IPS-18a (cell line): ENCODE data around the gene NDFIP1.
"Not testable (repeated sequence)": the region's sequence is repeated elsewhere in the genome, so short reads cannot be mapped to it uniquely, and the experiment has no call there.

Experiments
- H3K27ac ChIP-seq: one replicate; pipeline ENCODE4 v1.5.1; 2013; ENCODE audit warnings: low read length
- H3K27me3 ChIP-seq: one replicate; pipeline ENCODE4 v1.6.1; 2013; ENCODE audit warnings: mild to moderate bottlenecking, low read length; ENCODE audit not compliant: control insufficient read depth, insufficient read depth
- H3K36me3 ChIP-seq: one replicate; pipeline ENCODE4 v1.6.1; 2013; ENCODE audit warnings: low read depth, low read length; ENCODE audit not compliant: control insufficient read depth
- H3K4me1 ChIP-seq: one replicate; pipeline ENCODE4 v1.6.1; 2013; ENCODE audit warnings: low read depth, low read length; ENCODE audit not compliant: control insufficient read depth
- H3K4me3 ChIP-seq: one replicate; pipeline ENCODE4 v1.5.1; 2013; ENCODE audit warnings: low read length
- H3K9ac ChIP-seq: one replicate; pipeline ENCODE4 v1.6.1; 2013; ENCODE audit warnings: mild to moderate bottlenecking, low read length, moderate library complexity
- H3K9me3 ChIP-seq: one replicate; pipeline ENCODE4 v1.6.1; 2013; ENCODE audit warnings: low read depth, low read length; ENCODE audit not compliant: control insufficient read depth

NDFIP1 gene

DNA sequence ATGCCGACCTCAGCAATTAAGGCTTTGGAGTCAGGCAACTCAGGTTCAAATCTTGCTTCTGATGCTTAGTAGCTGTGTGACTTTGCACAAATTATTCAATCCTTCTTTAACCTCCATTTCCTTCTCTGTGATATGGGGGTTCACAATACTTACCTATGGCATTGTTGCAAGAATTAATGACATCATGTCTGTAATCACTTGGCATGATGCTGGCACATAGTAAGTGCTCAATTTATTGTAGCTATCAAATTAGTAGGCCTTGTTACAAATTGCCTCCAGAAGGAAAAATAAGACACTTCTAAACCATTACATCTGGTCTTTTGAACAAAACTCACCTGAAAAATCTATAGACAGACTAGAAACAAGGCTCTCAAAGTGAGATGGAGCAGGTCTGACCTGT is 29.9 kb upstream of the NDFIP1 start:
- H3K27ac ChIP-seq, result no peak overlapping the region
- no peaks in the 10 kb centered on the region for H3K36me3 ChIP-seq
- peaks cover 5% of the 10 kb centered on the region for H3K4me1 ChIP-seq

DNA sequence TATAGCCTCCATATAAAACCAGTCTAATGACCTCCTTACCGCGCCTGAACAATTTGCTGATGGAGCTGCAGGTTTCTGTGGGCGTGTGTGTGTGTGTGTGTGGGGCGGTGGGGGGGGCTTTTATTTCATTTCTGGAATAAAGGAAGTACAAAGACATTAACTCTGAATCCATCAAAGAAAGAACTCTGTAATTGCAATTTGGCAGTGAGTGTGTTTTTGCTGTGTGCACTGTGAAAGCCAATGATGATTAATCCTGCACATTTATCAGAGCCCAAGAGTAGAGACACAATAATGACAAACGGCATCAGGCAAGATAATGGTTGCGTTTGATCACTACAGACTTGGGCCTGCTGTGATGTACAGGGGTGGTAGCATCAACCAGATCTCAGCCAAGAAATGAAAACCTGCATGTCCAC is 29.3 kb upstream of the NDFIP1 start:
- Histone ChIP-seq H3K4me3 (no peak overlapping the region), H3K27ac (no peak overlapping the region), H3K36me3 (no peaks in the 10 kb centered on the region), H3K9me3 (no peaks in the 10 kb centered on the region), H3K9ac (no peak overlapping the region), H3K4me1 (peaks cover 5% of the 10 kb centered on the region), H3K27me3 (no peaks in the 10 kb centered on the region)

More for the DNA sequence above, 29.9 kb upstream of the NDFIP1 start:
- Histone ChIP-seq H3K9me3 (no peaks in the 10 kb centered on the region), H3K4me3 (no peak overlapping the region), H3K27me3 (no peaks in the 10 kb centered on the region), H3K9ac (no peak overlapping the region)

GRCh38 chr5:142080248-142080647 is 28.3 kb upstream of the NDFIP1 start:
- no peak overlapping the region for H3K9ac ChIP-seq
- H3K27me3 ChIP-seq, result no peaks in the 10 kb centered on the region
- no peak overlapping the region for H3K4me3 ChIP-seq
- H3K4me1 ChIP-seq, result peaks cover 5% of the 10 kb centered on the region
- H3K27ac ChIP-seq, result no peak overlapping the region
- H3K9me3 ChIP-seq, result no peaks in the 10 kb centered on the region
- no peaks in the 10 kb centered on the region for H3K36me3 ChIP-seq

- H3K36me3 ChIP-seq, result no peaks in the 10 kb centered on the region
These were observed 26.3 kb upstream of the NDFIP1 start for GRCh38 chr5:142082182-142082781.

GRCh38 chr5:142086229-142086628 is 22.4 kb upstream of the NDFIP1 start:
- Histone ChIP-seq H3K36me3 (no peaks in the 10 kb centered on the region), H3K9ac (no peak overlapping the region), H3K4me3 (no peak overlapping the region), H3K27me3 (no peaks in the 10 kb centered on the region), H3K9me3 (no peaks in the 10 kb centered on the region), H3K27ac (no peak overlapping the region), H3K4me1 (peaks cover 5% of the 10 kb centered on the region)

More at GRCh38 chr5:142082182-142082781, 26.3 kb upstream of the NDFIP1 start:
- H3K4me3 ChIP-seq, result no peak overlapping the region
- peaks cover 5% of the 10 kb centered on the region for H3K4me1 ChIP-seq
- H3K27me3 ChIP-seq, result no peaks in the 10 kb centered on the region
- H3K9ac ChIP-seq, result no peak overlapping the region
- H3K9me3 ChIP-seq, result no peaks in the 10 kb centered on the region
- no peak overlapping the region for H3K27ac ChIP-seq

- H3K9ac ChIP-seq, result no peak overlapping the region
- H3K9me3 ChIP-seq, result no peaks in the 10 kb centered on the region
- H3K27me3 ChIP-seq, result no peaks in the 10 kb centered on the region
- peaks cover 5% of the 10 kb centered on the region for H3K4me1 ChIP-seq
- no peak overlapping the region for H3K27ac ChIP-seq
- no peaks in the 10 kb centered on the region for H3K36me3 ChIP-seq
- no peak overlapping the region for H3K4me3 ChIP-seq
These were observed 21.9 kb upstream of the NDFIP1 start for GRCh38 chr5:142086679-142087078.

DNA sequence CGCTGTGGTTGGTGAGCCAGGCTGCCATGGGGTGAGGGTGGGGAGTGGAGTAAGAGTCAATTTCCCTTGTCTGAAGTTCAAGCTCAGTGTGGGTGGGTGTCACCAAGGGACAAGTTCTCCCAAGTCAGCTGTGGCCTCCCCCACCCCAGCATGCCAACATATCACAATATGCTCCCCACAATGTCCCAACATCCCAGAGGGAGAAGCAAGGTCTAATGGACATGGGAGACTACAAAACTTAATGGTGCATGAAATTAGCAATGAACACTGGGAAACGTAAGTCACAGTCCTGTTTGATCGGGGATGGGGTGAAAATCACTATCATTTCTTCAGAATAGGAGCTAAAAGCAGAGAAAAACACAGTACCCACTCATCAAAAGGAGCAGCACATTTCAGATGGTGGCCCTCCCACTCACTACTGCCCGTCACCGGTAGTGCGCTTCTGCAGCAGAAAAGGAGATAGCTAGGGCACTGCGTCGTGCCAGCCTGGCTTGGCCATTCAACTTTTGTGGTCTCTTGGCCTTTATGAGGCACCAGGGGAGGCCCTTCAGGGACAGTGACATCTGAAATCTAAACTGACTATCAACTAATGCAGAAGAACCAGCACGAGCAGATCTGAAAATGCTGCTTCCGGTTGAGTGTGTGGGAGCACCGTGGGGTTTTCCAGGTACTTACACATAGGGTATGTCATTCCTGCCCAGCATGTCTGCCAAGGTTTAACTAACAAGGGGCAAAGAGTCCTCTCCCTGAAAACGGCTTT is 20.5 kb upstream of the NDFIP1 start:
- Histone ChIP-seq H3K9me3 (no peaks in the 10 kb centered on the region), H3K27me3 (no peaks in the 10 kb centered on the region), H3K36me3 (no peaks in the 10 kb centered on the region), H3K9ac (no peak overlapping the region), H3K27ac (no peak overlapping the region), H3K4me1 (no peaks in the 10 kb centered on the region), H3K4me3 (no peak overlapping the region)

DNA sequence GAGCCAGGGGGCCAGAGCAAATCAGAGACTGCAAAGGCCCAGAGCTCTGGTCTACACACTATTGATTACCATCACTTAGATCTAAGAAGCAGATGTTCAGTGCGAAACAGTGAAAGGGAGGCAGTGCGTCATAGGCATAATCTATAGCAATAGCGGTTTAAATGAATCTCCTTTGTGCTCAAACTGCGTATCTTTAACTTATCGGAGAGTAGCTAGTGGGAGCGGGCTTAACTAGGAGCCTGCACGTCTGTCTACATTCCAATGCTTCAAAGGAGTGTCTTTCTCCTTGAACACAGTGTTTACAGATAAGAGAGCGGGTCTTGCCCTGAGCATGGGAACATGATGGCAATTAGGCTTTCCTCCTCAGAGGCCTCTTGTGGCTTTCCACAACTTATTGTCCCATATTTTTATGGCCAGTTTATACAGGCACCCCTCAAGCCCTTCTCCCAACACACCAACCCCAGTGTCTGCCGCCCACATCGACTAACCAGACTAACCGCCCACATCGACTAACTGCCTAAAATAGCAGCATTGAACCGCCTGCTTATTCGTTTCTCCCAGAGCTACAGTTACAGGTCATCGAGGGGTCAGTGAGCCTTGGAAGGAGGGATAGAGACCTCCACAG is 19.6 kb upstream of the NDFIP1 start:
- H3K36me3 ChIP-seq, H3K9ac ChIP-seq, H3K27me3 ChIP-seq, H3K4me3 ChIP-seq, H3K4me1 ChIP-seq, H3K27ac ChIP-seq, H3K9me3 ChIP-seq: not testable (repeated sequence)

GRCh38 chr5:142091012-142091411 is 17.6 kb upstream of the NDFIP1 start:
- Histone ChIP-seq H3K27ac (no peak overlapping the region), H3K36me3 (no peaks in the 10 kb centered on the region), H3K4me3 (no peak overlapping the region), H3K4me1 (no peaks in the 10 kb centered on the region), H3K9ac (no peak overlapping the region), H3K27me3 (no peaks in the 10 kb centered on the region), H3K9me3 (no peaks in the 10 kb centered on the region)

DNA sequence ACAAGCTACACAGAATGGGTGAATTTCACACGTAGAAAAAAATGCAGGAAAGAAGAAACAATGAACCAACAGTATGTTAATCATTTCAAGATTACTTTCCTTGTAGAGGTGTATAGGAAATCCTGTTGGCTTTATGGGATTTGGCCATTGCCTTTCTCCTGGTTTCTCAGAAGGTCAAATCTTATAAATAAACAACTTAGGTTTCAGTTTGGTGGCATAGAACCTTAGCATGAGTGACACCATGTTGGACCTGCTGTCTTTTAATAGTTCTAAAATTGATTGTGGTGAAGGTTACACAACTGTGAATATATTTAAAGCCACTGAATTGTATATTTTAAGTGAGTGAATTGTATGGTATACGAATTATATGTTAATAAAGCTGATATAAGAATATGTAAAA is 16.7 kb upstream of the NDFIP1 start:
- H3K36me3 ChIP-seq, result no peaks in the 10 kb centered on the region
- no peaks in the 10 kb centered on the region for H3K27me3 ChIP-seq
- H3K9me3 ChIP-seq, result no peaks in the 10 kb centered on the region
- no peaks in the 10 kb centered on the region for H3K4me1 ChIP-seq
- no peak overlapping the region for H3K4me3 ChIP-seq
- no peak overlapping the region for H3K27ac ChIP-seq
- H3K9ac ChIP-seq, result no peak overlapping the region

DNA sequence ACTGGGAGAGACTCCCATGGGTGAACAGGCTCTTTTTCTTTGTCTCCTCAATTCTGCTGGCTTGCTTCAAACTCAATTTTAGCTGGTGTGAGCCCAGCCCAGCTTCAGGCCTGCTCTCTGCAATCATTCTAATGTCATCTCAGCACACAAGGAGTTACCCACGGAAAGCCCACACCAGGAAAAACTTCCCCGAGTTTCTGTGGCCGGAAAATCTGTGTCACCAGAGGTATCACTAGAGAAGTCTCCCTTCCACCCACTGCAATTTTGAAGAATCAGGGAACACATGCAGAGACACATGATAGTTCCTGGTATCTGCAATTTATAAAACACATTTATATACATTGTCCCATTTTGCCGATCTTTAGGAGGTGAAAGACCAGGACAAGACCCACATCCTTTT is 13.5 kb upstream of the NDFIP1 start:
- no peak overlapping the region for H3K9ac ChIP-seq
- no peaks in the 10 kb centered on the region for H3K27me3 ChIP-seq
- no peaks in the 10 kb centered on the region for H3K36me3 ChIP-seq
- no peaks in the 10 kb centered on the region for H3K9me3 ChIP-seq
- no peak overlapping the region for H3K4me3 ChIP-seq
- H3K4me1 ChIP-seq, result peaks cover 9% of the 10 kb centered on the region
- no peak overlapping the region for H3K27ac ChIP-seq
